Lower leg skin (tissue), 4 donors: ENCODE measurements around the gene SLC13A5. TPM values are rescaled to one million over a fixed set of nuclear protein-coding genes. Genes with fewer than 3 reads are reported as not detected.

Experiments used
- DNase-seq, 2 donors: peaks; one replicate each; pipeline ENCODE4 v3.0.0-alpha.2; 2019; ENCODE audit warnings: low spot score in 2 of 2
- H3K4me3 ChIP-seq: fragments of 200-600 bp; sonication (generic); 2 replicates; pipeline ENCODE4 v1.5.1; 2017; ENCODE audit warnings: mild to moderate bottlenecking, low read depth; ENCODE audit not compliant: poor library complexity, severe bottlenecking
- POLR2A ChIP-seq, 2 donors: fragments of 450-650 bp; IDR thresholded peaks; one replicate each; pipeline ENCODE4 v1.6.1; 2016 to 2017; ENCODE audit warnings: antibody characterized with exemption in 2 of 2, mild to moderate bottlenecking in 1 of 2, moderate library complexity in 1 of 2
- WGBS, 2 donors: methylation state at CpG; one replicate each; pipeline ENCODE4 v1.1.5; 2018; 5-methylcytosine and 5-hydroxymethylcytosine counted together
- intact Hi-C: fragments of 100-400 bp; cut with DNase I; formaldehyde crosslinking; loops from one replicate; pipeline ENCODE4 v1.15.0; 2023; ENCODE audit warnings: low total_unique reads
- total RNA-seq, 4 donors: library from RNA; depleted of rRNA; stranded (reverse); fragments of >200 nt; gene quantifications; one replicate each; pipeline ENCODE4 v1.1.0, GENCODE V29; 2016
- TF ChIP-seq, protein P1 (sequence below), 3 donors: fragments of 450-650 bp; IDR thresholded peaks; one replicate each; pipeline ENCODE4 v1.5.1; 2016; ENCODE audit warnings: antibody characterized with exemption in 3 of 3, mild to moderate bottlenecking in 3 of 3, moderate library complexity in 2 of 3

The SLC13A5 gene
- total RNA-seq, 4 donors from 2014 or later: not detected

DNA sequence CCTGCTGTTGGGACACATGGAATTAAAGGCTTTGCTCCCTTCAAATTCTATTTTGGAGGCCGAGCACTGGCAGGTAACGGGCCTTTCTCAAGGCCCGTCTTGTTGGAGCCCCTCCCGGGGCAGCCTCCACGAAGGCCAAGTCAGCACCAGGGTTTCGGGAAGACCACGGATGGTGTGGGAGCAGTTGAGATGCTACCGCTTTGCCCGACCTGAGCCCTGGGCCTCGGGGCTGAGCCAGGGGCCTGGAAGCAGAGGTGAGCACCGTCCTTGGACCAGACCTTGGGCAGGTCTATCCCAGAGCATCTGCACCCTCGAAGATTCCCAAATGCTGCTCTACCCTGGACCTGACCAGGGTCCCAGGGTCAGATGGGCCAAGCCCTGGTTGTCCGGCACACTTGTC lies 38.6 kb downstream of the SLC13A5 start:
- TF ChIP-seq POLR2A (IDR thresholded peaks at IDR 0.05): no peak
- TF ChIP-seq, protein P1, sequence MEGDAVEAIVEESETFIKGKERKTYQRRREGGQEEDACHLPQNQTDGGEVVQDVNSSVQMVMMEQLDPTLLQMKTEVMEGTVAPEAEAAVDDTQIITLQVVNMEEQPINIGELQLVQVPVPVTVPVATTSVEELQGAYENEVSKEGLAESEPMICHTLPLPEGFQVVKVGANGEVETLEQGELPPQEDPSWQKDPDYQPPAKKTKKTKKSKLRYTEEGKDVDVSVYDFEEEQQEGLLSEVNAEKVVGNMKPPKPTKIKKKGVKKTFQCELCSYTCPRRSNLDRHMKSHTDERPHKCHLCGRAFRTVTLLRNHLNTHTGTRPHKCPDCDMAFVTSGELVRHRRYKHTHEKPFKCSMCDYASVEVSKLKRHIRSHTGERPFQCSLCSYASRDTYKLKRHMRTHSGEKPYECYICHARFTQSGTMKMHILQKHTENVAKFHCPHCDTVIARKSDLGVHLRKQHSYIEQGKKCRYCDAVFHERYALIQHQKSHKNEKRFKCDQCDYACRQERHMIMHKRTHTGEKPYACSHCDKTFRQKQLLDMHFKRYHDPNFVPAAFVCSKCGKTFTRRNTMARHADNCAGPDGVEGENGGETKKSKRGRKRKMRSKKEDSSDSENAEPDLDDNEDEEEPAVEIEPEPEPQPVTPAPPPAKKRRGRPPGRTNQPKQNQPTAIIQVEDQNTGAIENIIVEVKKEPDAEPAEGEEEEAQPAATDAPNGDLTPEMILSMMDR (IDR thresholded peaks at IDR 0.05): no peak
- no peak for DNase-seq
- no peak overlapping the region for H3K4me3 ChIP-seq
- intact Hi-C loops: loop anchor here (10.0 kb wide), 1 partner anchor 160 kb away; the partner anchor contains the start of gene TEKT1
- 93 to 95% methylated on average over 13 of the region's 13 CpGs for WGBS, 2 donors

DNA sequence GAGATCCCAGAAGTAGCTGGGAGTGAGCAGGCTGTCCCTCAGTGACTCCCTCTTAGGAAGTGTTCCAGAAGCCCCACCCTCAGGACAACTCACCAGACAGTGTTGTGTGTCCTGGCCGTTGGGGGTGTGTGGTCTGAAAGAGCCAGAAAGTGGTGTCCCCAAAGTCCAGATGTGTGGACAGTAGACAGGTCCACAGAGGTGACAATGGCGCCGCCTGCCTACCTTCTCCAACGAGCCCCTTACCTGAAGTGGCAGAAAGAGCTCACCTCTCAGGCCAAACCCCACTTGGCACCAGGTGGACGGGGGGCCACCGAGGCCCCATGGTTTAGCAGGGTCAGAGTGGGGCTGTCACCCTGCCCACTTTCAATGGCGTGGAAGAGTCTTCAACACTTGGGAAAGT lies 41.7 kb downstream of the SLC13A5 start:
- WGBS, 2 donors: 80 to 83% methylated on average over 7 of the region's 7 CpGs
- intact Hi-C loops: loop anchor here (10.0 kb wide), 1 partner anchor 163 kb away; the partner anchor contains the start of gene TEKT1
- no peak overlapping the region for H3K4me3 ChIP-seq
- TF ChIP-seq POLR2A (IDR thresholded peaks at IDR 0.05): no peak
- no peak for DNase-seq

DNA sequence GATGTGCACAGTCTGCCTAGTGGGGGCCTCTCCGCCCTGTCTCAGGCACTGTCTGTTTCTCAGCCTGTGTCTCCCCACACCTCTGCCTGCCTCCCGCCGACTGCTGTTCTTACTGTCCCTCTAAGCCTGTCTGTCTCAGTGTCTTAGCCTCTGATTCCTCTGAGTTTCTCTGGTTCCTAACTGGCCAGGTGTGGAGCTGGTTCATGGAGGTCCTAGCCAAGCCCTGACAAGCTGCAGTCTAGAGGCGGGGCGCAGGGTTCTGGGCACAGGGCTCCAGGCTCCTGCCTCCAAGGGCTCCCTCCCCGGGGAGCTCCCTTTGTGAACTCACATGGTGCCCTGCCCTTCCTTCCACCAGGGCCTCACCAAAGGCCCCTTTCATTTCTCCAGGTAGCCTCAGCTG lies 42.2 kb downstream of the SLC13A5 start:
- intact Hi-C loops: loop anchor here (10.0 kb wide), 1 partner anchor 164 kb away; the partner anchor contains the start of gene TEKT1
- 75 to 89% methylated on average over 5 to 6 of the region's 6 CpGs for WGBS, 2 donors
- no peak for DNase-seq
- TF ChIP-seq, protein P1 (IDR thresholded peaks at IDR 0.05): no peak
- no peak for TF ChIP-seq POLR2A (IDR thresholded peaks at IDR 0.05)
- H3K4me3 ChIP-seq: no peak overlapping the region

DNA sequence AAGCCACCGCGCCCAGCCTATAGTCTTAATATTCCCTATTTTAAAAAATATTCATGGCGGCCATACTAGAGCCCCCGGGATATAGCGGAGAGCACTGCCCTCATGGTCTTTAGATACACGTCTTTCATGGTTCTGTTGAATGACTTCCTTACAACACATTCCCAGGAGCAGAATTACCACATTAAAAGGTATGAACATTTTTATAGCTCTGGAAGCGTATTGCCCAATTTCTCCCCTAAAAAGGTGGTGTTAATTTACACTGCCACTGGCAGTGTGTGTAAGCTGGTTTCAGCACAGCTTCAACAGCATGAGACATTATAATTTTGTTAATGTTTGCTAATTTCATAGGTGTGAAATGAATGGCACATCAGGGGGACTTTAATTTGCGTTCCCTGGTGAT lies 42.6 kb downstream of the SLC13A5 start:
- no peak overlapping the region for H3K4me3 ChIP-seq
- intact Hi-C loops: loop anchor here (10.0 kb wide), 1 partner anchor 164 kb away; the partner anchor contains the start of gene TEKT1
- no peak for TF ChIP-seq POLR2A (IDR thresholded peaks at IDR 0.05)
- TF ChIP-seq, protein P1 (IDR thresholded peaks at IDR 0.05): no peak
- DNase-seq: no peak
- 85% methylated on average over 8 of the region's 8 CpGs for WGBS, 2 donors

DNA sequence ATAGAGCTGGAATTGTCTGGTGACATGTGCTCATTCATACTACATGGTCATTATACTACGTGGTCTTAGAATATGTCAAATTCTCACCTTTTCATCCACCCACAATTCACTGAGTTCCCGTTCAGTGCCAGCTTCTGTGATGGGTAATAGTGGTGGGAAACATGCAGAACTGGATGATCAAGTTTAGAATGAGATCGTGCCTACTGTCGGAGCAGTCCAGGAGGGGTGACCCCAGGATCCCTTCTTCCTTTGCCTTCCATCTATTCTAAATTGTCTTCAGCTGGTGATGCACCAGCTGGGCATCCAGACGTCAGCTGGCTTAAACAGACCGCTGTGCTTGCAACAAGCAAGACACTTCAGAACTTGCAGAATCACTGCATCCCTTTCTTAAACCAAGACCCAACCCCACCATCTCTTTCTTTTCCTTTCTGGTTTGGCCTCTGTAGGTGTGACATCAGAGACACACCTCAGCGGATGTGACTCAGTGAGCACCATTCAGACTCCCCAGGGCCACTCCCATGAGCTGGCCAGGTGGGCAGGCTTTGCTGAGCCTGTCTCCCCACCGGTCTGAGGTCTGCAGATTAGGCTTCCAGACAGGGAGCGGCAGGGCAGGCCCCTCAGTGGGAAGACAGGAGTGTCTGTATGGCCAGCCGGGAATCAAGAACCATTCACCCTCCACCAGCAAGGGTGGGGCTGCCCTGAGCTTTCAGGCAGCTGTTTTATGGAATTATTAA lies 43.5 kb downstream of the SLC13A5 start:
- intact Hi-C loops: loop anchor here (10.0 kb wide), 1 partner anchor 165 kb away; the partner anchor contains the start of gene TEKT1
- DNase-seq: peak in 1 of 2 donors; percentile 74
- 34 to 60% methylated on average over 10 of the region's 10 CpGs for WGBS, 2 donors
- TF ChIP-seq, protein P1 (IDR thresholded peaks at IDR 0.05): no peak
- TF ChIP-seq POLR2A (IDR thresholded peaks at IDR 0.05): no peak
- no peak overlapping the region for H3K4me3 ChIP-seq

DNA sequence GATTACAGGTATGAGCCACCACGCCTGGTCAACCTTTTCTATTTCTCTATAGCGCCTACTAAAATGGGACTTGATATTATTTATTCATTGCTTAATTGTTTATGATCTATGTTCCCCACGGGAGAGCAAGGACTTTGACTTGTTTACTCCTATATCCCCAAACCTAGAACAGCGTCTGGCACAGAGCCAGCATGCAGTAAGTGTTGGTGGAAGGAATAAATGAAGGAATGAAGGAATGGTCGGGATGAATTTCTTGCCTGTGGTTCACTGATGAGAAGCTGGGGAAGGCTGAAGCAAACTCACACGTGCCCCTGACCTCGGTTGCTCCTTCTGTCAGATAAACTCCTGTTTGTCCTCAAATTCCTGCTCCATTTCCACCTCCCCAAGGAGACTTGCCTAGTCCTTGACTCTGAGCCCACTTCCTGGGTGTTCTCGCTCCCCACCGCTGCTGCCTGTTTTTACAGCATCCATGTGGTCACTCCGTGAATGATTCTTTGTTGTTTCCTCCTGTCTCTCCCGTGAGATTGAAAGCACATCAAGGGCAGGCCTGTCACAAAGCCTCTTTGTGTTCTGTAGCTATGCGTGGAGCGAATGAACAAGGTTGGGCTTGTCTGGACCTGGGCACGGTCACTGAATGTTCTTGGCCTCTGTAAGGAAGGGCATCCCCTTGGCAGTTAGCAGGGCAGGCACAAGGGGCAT lies 44.3 kb downstream of the SLC13A5 start:
- intact Hi-C loops: no loop called here
- no peak overlapping the region for H3K4me3 ChIP-seq
- peak in 1 of 2 donors; percentile 73 for DNase-seq
- no peak for TF ChIP-seq POLR2A (IDR thresholded peaks at IDR 0.05)
- TF ChIP-seq, protein P1 (IDR thresholded peaks at IDR 0.05): no peak
- 62 to 64% methylated on average over 14 of the region's 14 CpGs for WGBS, 2 donors
